NCI-H2107 (cell line): ENCODE data around the gene PTPRN2.
"Not testable (repeated sequence)": the region's sequence is repeated elsewhere in the genome, so short reads cannot be mapped to it uniquely, and the experiment has no call there.

Experiments
- DNase-seq: peaks from one replicate; lab custom pipeline; 2025; lab: John Stamatoyannopoulos, UW

PTPRN2 gene

DNA sequence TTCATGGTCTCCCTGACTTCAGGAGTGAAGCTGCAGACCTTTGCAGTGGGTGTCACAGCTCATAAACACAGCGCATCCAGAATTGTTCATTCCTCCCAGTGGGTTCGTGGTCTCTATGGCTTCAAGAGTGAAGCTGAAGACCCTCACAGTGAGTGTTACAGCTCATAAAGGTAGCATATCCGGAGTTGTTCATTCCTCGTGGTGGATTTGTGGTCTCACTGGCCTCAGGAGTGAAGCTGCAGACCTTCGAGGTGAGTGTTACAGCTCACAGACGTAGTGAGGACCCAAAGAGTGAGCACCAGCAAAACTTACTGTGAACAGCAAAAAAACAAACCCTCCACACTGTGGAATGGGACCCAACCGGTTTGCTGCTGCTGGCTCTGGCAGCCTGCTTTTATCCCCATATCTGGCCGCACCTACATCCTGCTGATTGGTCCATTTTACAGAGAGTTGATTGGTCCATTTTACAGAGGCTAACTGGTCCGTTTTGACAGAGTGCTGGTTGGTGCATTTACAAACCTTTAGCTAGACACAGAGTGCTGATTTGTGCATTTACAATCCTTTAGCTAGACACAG lies 308.8 kb downstream of the PTPRN2 start:
- no peak for DNase-seq

DNA sequence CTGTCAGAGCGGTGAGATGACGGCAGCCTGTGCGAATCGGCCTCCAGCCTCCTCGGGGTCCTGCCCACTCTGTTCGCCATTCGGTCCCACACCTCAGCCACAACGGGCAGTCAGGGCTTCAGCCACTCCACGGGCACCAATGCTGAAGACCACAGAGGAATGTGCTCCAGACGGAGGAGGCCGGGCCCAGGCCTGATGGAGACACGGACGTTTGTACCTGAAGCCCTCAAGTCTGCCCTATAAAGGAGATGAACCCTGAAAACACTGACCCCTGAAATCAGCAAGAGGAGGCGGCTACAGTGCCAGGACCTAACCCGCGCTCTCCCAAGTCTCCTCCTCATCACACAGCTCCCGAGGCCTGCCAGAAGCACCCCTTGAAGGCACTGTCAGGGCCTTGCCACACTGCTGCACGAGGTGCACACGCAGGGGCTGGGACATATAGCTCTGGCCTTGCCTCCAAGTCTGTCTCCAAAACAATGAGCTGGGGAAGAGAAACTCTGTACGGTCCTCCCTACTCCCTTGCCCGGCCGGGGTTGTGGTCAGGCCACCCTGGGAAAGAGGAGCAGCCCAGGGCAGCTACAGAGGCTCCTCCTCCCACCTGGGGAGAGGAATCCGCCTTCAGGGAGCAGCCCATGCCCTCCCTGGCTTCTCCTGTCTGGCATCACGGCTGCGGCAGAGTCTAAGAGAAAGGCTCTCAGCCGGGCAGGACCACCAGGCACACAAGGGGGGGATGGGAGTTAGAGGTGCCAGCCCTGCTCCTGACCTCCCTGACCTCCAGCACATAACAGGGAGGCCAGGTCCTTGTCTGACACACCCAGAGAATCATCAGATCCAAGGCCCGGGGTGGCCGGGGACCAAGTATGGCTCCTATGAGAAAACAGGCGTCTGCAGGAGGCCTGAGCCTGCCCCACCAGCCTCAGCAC lies 310.1 kb downstream of the PTPRN2 start:
- no peak for DNase-seq

DNA sequence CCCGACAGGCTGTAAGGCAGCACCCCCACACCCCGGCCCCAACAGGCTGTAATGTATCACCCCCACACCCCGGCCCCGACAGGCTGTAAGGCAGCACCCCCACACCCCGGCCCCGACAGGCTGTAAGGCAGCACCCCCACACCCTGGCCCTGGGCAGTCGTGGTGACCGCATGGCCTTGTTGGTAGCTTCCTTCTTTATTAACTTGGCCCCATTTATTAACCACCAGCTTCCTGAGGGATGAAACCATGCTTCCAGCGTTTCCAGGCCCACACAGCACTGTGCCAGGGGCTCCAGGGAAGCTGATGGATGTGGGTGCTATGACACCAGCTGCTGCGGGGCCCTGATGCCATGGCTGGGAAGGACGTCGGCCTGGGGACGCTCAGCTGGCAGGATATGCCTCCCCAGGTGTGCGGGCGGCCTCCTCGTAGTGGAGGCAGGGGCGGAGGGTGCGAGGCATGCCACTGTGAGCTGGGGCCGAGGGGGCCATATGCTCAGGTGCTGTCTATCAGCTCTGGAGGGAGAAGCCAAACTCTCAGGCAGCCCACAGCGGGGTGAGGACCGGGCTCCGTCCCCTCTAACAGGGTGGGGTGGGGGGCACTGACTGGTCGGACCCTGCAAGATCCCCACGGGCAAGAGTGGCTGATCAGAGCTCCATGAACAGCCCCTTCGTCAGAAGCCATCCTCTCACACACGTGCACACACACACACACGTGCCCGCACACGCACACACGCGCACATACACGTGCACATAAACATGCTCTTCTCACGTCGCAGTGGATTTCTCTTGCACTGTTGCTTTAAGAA lies 311.0 kb downstream of the PTPRN2 start:
- DNase-seq = no peak

DNA sequence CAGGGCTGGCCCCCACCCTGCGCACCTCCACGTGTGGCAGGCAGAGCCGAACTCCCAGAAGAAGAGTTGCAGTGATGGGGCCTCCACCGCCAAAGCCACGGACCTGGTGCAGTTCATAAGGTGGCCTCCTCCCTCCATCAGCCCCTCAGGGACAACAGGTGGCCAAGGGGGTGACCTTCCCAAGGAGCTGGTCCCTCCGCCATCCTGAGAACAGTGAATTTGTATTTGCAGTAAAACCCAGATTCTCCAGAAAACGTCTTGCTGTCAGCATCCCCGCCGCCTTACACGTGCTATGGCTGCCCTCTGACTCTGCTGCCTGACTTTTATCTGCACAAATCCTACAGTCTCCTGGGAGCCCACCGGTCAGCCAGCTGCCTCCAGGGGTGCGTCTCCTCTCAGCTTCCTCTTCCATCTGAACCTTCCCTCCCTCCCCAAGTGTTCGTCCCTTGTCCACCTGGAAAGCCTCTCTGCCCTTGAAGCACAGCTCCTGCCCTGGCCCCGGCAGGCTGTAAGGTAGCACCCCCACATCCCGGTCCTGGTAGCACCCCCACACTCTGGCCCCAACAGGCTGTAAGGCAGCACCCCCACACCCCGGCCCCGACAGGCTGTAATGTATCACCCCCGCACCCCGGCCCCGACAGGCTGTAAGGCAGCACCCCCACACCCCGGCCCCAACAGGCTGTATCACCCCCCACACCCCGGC lies 311.8 kb downstream of the PTPRN2 start:
- no peak for DNase-seq

DNA sequence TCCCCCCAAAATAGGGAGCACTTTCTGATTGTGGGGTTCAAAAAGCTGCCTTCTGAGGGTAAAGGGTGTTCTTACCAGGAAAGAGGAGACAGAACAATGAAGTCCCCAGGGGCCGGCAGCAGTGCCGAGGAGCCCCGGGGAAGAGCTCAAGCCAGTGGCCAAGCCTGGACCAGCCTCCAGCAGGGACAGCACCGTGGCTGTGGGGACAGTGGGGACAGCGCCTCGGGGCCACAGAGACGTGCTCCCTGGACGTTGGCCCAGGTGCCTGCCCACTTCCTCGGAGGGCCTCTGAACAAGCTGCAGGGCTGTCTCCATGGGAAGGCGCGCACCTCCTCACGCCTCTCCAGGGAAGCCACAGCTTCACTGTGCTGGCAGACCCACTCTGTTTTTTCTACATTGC lies 312.6 kb downstream of the PTPRN2 start:
- DNase-seq = no peak

DNA sequence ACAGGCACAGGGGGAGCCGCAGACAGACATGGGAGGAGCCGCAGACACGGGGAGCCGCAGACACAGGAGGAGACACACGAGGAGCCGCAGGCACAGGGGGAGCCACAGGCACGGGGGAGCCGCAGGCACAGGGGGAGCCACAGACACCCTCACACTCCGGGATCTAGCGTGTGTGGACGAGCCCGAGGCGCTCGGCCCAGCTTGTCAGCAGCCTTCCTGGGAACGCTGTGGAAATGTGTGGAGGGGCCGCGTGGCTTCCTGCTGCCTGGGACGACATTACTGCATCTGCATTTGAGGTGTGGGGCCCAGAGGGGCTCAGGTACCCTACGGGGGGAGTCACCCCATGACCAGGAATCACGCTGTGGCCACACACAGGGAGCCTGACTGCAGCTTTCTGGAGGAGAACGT lies 313.2 kb downstream of the PTPRN2 start:
- DNase-seq = no peak

DNA sequence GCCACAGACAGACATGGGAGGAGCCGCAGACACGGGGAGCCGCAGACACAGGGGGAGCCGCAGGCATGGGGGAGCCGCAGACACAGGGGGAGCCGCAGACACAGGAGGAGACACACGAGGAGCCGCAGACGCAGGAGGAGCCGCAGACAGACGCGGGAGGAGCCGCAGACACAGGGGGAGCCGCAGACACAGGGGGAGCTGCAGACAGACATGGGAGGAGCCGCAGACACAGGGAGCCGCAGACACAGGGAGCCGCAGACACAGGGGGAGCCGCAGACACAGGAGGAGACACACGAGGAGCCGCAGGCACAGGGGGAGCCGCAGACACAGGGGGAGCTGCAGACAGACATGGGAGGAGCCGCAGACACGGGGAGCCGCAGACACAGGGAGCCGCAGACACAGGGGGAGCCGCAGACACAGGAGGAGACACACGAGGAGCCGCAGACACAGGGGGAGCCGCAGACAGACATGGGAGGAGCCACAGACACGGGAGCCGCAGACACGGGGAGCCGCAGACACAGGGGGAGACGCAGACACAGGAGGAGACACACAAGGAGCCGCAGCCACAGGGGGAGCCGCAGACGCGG lies 313.8 kb downstream of the PTPRN2 start:
- not testable (repeated sequence) for DNase-seq

DNA sequence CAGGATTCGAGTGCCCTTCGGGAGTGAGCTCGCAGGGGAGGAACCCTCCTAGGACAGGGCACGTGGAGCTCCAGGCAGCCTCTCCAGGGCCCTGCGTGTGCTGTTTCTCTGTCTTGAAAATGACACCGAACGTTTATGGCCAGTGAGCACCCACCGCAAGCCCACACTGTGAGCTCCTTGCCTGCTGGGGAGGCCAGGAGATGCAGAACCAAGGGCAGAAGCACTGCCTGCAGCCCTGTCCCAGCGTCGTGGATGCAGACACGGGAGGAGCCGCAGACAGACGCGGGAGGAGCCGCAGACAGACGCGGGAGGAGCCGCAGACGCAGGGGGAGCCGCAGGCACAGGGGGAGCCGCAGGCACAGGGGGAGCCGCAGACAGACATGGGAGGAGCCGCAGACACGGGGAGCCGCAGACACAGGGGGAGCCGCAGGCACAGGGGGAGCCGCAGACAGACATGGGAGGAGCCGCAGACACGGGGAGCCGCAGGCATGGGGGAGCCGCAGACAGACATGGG lies 314.4 kb downstream of the PTPRN2 start:
- no peak for DNase-seq

DNA sequence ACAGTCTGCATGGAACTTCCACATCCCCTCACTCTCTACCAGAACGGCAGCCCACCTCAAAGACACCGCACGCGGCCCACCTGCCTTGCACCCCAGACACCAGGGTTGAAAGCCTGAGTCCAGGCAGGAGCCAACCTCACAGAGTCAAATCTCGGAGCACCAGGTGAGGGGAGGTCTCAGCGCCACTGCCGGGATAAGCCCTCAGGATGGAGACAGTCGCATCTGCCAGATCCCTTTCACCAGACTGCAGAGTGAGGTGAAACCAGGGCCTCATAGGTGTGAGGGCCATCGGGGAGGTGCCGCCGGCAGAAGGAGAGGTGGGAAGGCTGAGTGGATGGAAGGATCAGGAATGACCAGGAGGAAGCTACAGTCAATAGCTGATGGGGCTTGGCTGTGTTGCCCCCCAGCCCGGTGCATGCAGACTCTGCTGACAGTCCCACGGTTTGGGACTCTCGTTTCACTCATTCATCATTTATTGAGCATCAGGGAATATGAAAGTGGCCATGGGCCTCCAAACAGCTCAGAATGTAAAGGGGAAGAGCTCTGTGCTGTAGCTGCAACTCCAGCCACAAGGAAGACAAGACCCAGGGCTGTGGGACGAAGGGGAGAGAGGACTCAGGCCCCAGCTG lies 315.0 kb downstream of the PTPRN2 start:
- DNase-seq = no peak

DNA sequence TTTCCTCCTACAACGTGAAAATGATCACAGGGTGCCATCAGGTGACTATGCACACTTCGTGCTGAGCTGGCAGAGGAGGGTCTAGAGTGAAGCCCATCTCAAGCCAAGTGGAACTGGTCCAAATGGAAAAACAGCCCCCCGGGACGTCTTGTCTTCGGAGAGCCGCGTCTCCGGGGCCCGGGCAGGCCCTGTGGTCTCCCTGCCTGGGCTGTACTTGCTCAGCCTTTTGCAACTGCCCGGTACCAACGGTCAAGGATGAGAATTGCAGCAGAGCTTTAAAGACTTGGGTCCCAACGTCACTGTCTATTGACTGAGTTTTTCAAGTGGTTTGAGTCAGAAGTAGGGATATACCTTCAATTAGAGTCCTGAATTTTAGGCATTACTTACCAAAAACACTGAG lies 315.5 kb downstream of the PTPRN2 start:
- no peak for DNase-seq

DNA sequence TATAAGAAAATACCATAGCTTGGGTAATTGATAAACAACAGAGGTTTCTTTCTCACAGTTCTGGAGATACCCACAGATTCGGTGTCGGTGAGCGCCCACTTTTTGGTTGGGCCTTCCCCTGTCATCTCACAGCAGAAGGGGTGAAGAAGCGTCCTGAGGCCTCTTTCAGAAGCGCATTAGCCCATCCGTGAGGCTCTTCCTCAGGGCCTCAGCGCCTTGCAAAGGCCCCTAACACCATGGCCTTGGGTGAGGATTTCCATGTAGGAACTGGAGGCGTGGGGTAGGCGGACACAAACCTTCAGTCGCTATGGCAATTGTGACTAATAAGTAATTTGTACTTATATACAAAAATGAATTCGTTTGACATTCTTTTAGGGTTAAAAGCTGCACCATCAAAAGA lies 316.0 kb downstream of the PTPRN2 start:
- DNase-seq = no peak

DNA sequence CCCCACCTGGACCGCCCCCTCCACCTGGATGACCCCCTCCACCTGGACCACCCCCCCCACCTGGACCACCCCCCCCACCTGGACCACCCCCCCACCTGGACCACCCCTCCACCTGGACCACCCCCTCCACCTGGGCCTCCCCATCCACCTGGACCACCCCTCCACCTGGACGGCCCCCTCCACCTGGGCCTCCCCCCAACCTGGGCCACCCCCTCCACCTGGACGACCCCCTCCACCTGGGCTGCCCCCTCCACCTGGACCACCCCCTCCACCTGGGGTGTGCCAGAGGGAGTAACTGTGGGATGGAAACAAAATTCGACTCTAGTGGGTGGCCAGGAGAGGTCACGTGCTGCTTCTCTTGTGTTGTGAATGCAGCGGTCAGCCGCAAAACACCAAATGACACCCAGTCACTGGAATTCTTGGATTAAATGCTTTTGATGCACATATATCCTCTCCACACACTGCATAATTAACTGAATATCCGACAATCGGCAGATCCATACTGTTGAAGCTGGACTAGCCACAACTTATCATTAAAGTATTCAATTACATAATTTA lies 316.7 kb downstream of the PTPRN2 start:
- DNase-seq = no peak

DNA sequence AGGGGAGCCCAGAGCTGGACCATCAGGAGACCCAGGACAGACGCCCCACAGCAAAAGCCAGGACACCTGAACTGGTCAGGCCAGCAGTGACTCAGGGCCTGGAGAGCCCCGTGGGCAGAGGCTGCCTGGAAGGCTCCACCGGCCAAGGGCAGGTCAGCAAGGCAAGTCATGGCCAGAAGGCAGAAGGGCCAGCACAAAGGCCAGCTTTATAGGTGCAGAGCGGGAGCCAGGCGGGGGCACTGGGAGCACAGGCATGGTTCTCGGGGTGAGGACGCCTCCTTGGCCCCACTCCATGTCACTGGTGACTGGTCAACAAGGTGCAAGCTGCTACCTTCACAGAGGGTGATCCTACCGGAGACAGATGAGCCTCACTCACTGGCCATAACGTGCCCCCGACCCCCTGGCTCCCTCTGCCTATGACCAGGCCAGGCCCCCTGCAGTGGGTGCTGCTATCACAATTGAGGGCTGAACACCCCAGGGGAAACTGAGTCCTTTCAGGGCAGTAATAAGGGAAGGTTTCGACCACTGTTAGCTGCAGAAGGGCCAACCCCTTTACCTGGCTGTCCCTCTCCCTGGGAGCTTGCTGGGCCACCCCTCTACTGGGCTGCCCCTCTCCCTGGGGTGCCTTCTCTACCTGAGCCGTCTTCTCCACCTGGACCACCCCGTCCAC lies 317.4 kb downstream of the PTPRN2 start:
- no peak for DNase-seq

DNA sequence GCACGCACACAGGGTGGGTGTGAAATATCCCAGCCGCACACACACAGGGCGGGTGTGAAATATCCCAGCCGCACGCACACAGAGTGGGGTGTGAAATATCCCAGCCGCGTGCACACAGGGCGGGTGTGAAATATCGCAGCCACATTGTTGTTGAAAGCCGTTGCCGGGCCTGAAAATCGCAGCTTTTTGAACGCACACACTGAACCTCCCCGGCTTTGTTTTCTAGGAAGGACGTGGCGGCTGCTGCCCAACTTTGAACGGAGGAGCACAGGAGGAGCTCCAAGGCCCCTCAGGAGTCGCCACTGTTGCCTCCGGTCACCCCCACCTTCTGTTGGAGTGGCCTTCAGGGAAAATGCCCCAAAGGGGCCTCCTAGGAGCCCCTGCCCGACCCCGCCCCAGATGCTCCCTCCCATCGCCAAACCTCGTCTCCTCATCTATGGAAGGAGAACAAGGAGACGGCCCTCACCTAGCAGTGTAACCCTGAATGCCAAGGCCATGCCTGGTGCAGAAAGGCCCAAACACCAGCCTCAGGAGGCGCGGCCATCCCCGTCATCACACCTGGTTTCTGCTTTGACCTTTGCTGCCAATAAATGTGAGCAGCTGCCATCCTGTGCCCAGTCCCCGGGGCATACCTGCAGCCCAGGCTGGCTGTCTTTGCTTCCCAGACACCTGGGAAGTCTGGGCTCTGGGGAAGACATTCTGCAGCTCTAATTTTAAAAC lies 318.6 kb downstream of the PTPRN2 start:
- DNase-seq = no peak

DNA sequence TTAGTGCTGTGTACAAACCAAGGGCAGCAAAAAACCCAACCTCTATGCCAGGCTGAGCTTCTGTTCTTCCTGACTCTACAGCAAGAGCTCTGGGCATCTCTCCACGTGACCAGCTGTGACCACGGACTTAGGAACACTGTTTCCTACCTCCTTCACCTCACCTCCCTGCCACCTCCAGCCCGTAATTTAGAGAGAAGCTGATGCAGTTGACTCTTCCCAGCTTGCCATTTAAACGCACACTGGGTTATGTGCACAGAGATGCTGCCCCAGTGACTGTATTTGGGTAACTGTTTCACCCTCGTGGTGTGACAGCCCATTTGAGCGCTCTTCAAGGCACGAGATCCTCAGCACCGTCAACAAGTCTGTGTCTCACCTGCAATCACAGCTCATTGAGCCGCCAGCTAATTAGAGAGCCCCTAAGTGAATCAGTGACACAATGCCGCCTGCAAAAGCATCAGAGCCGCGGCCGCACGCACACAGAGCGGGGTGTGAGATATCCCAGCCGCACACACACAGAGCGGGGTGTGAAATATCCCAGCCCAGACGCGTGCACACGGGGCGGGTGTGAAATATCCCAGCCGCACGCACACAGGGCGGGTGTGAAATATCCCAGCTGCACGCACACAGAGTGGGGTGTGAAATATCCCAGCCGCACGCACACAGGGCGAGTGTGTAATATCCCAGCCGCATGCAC lies 319.7 kb downstream of the PTPRN2 start:
- no peak for DNase-seq

DNA sequence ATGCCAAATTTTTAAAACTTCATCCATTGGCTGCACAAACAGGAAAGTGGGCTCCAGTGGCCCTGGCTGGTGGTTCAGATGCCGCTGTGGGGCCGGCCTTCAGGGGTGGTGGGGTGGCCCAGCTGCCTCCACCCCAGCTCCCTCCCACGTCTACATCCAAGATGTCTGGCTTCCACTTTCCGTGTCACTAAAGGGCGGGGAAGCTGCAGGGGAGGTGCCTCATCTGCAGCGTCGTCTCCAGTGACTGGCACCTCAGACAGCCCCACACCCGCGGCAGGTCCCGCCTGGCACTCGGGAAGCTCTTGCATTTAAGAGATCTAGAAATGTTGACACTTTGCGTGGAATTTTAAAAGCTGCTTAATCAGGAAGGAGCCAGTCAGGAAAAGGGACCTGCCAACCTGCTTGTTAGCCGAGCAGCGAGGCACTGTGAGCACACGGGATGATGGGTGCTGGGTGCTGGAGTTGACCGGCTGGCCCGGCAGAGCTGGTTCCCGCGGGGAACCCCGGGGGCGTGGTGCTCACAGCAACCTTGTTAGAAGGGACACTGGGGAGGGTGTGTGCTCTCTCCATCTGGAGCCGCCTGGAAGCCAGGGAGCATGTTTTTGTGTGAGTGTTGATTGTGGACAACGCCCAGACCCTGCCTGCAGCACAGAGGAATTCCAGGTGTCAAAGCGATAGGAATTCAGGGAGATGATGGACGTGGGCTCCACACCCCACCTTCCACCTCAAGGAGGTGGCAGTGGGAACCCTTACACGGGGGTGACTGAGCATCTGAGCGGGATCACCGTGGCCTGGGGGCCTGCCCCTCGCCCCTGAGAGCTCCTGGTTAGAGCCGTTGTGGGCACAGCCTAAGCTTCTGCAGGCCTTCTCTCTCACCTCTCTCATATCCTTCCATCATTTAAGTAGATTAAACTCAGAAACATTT lies 320.5 kb downstream of the PTPRN2 start:
- DNase-seq = no peak

DNA sequence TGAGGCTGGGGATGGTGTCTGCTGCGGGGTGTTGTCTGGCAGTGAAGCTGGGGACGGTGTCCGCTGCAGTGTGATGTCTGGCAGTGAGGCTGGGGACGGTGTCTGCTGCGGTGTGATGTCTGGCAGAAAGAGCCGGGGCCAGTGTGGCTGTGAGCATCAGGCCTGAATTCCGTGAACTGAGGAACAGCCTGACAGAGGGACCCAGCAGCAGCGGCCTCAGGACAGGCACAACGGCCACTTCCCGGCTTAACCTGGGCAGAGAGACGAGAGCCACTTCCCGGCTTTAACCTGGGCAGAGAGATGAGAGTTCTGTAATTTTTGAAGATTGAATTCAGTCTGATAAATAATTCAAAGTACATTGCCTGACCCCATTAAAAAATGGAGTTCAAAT lies 321.2 kb downstream of the PTPRN2 start:
- no peak for DNase-seq

DNA sequence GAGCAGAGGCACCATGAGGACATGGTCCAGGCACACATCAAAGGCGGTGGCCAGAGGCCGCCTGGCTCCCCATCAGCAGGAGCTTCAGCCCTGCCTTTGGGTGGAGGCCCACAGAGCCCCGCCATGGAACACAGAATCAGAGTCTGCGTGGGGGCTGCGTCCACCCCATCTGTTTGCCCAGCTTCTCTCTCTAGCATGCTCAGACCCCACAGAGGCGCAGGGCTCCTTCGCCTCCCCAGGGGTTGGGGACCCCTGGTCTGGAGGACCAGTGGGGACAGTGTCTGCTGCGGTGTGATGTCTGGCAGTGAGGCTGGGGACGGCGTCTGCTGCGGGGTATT lies 321.9 kb downstream of the PTPRN2 start:
- no peak for DNase-seq
